Fibroblast of skin of left biceps (primary cell): Measurements from ENCODE around the gene PDE4D.
"Not testable (repeated sequence)": the region's sequence is repeated elsewhere in the genome, so short reads cannot be mapped to it uniquely, and the experiment has no call there.

Source experiments
- DNase-seq, 2 experiments: peaks; one replicate each; pipeline ENCODE4 v3.0.0-alpha.2; 2013; ENCODE audit warnings: low read depth in 2 of 2

PDE4D gene

GRCh38 chr5:59768152-59769040, 125.1 kb downstream of the PDE4D start:
- no peak for DNase-seq

- DNase-seq, result no peak
Observed at GRCh38 chr5:59767681-59768151, 125.8 kb downstream of the PDE4D start.

- DNase-seq, result no peak
Observed at GRCh38 chr5:59767211-59767605, 126.3 kb downstream of the PDE4D start.

- DNase-seq, result no peak
Observed at GRCh38 chr5:59766427-59767210, 126.9 kb downstream of the PDE4D start.

GRCh38 chr5:59765446-59765845, 128.1 kb downstream of the PDE4D start:
- DNase-seq, result no peak

- no peak for DNase-seq
Observed at GRCh38 chr5:59764361-59764760, 129.2 kb downstream of the PDE4D start.

- no peak for DNase-seq
Observed at GRCh38 chr5:59763541-59763940, 130.0 kb downstream of the PDE4D start.

- not testable (repeated sequence) for DNase-seq
Observed at GRCh38 chr5:59762232-59762631, 131.3 kb downstream of the PDE4D start.

- DNase-seq, result no peak
Observed at GRCh38 chr5:59760785-59761348, 132.7 kb downstream of the PDE4D start.

- no peak for DNase-seq
Observed at GRCh38 chr5:59759600-59760351, 133.8 kb downstream of the PDE4D start.

- no peak for DNase-seq
Observed at GRCh38 chr5:59758566-59758965, 135.0 kb downstream of the PDE4D start.

GRCh38 chr5:59757442-59757841, 136.1 kb downstream of the PDE4D start:
- no peak for DNase-seq

GRCh38 chr5:59756373-59757035, 137.0 kb downstream of the PDE4D start:
- no peak for DNase-seq

GRCh38 chr5:59755476-59755875, 138.1 kb downstream of the PDE4D start:
- DNase-seq, result no peak

GRCh38 chr5:59753599-59753998, 139.9 kb downstream of the PDE4D start:
- no peak for DNase-seq

GRCh38 chr5:59749782-59750520, 143.6 kb downstream of the PDE4D start:
- DNase-seq, result no peak

GRCh38 chr5:59748036-59748663, 145.4 kb downstream of the PDE4D start:
- not testable (repeated sequence) for DNase-seq

GRCh38 chr5:59746241-59746765, 147.2 kb downstream of the PDE4D start:
- no peak for DNase-seq

GRCh38 chr5:59745415-59745863, 148.1 kb downstream of the PDE4D start:
- no peak for DNase-seq
